ENCODE measurements around the gene DTWD2.
"Not testable (repeated sequence)": the region's sequence is repeated elsewhere in the genome, so short reads cannot be mapped to it uniquely, and the experiment has no call there.

- not testable (repeated sequence) for TF ChIP-seq CTCF (IDR thresholded peaks at IDR 0.05; ENCODE audit: low read length); EZH2 (IDR thresholded peaks at IDR 0.05; ENCODE audit: borderline replicate concordance, low read length)
These were observed 138.8 kb downstream of the DTWD2 start for GRCh38 chr5:118849507-118849906.
